ENCODE measurements around the gene SLC19A3.
"Not testable (repeated sequence)": the region's sequence is repeated elsewhere in the genome, so short reads cannot be mapped to it uniquely, and the experiment has no call there.

The SLC19A3 gene

GRCh38 chr2:227703280-227703732 lies 14.5 kb downstream of the SLC19A3 start:
- no peak for DNase-seq (ENCODE audit: low read depth)

GRCh38 chr2:227701556-227701955 lies 16.3 kb downstream of the SLC19A3 start:
- no peak for DNase-seq (ENCODE audit: low read depth)

- no peak for DNase-seq (ENCODE audit: low read depth)
Measured at GRCh38 chr2:227696990-227697679, 20.7 kb downstream of the SLC19A3 start.

- DNase-seq (ENCODE audit: low read depth), result no peak
Measured at GRCh38 chr2:227687189-227687588, 30.6 kb downstream of the SLC19A3 start.

GRCh38 chr2:227684258-227684657 lies 33.6 kb downstream of the SLC19A3 start:
- DNase-seq (ENCODE audit: low read depth), result no peak

- DNase-seq (ENCODE audit: low read depth), result no peak
Measured at GRCh38 chr2:227677928-227678327, 39.9 kb downstream of the SLC19A3 start.

- no peak for DNase-seq (ENCODE audit: low read depth)
Measured at GRCh38 chr2:227674485-227674884, 43.3 kb downstream of the SLC19A3 start.

GRCh38 chr2:227673620-227674019 lies 44.2 kb downstream of the SLC19A3 start:
- not testable (repeated sequence) for DNase-seq (ENCODE audit: low read depth)

- DNase-seq (ENCODE audit: low read depth), result no peak
Measured at GRCh38 chr2:227671170-227671905, 46.5 kb downstream of the SLC19A3 start.

- DNase-seq (ENCODE audit: low read depth), result not testable (repeated sequence)
Measured at GRCh38 chr2:227666631-227667170, 51.1 kb downstream of the SLC19A3 start, which contains the start of gene SCYGR5. SCYGR5 (plus strand) TSS chr2:227666804; CDS start chr2:227666804, 0 bp downstream.

GRCh38 chr2:227665189-227665940 lies 52.5 kb downstream of the SLC19A3 start:
- no peak for DNase-seq (ENCODE audit: low read depth)

GRCh38 chr2:227661827-227662226 lies 56.0 kb downstream of the SLC19A3 start:
- DNase-seq (ENCODE audit: low read depth), result no peak

- no peak for DNase-seq (ENCODE audit: low read depth)
Measured at GRCh38 chr2:227661025-227661649, 56.7 kb downstream of the SLC19A3 start.

- DNase-seq (ENCODE audit: low read depth), result no peak
Measured at GRCh38 chr2:227657199-227657845, 60.5 kb downstream of the SLC19A3 start.

GRCh38 chr2:227655454-227655853 lies 62.4 kb downstream of the SLC19A3 start:
- no peak for DNase-seq (ENCODE audit: low read depth)

- no peak for DNase-seq (ENCODE audit: low read depth)
Measured at GRCh38 chr2:227654426-227654825, 63.4 kb downstream of the SLC19A3 start.

GRCh38 chr2:227653419-227653818 lies 64.4 kb downstream of the SLC19A3 start:
- DNase-seq (ENCODE audit: low read depth), result no peak

GRCh38 chr2:227643990-227644551 lies 73.8 kb downstream of the SLC19A3 start:
- DNase-seq (ENCODE audit: low read depth), result no peak

GRCh38 chr2:227642656-227643055 lies 75.2 kb downstream of the SLC19A3 start:
- DNase-seq (ENCODE audit: low read depth), result no peak

- no peak for DNase-seq (ENCODE audit: low read depth)
Measured at GRCh38 chr2:227634201-227634600, 83.6 kb downstream of the SLC19A3 start.

Measured in stimulated activated CD8-positive, alpha-beta memory T cell treated with anti-CD3 and anti-CD28 coated beads, Interleukin-15, amount 100 ng/mL, for 24 hours (primary cell).